HG02981 (cell line): ENCODE results near the gene MEGF11.

ENCODE experiments used
- ATAC-seq: cut with Tn5 transposase; IDR thresholded peaks from one replicate; pipeline ENCODE4 v1.9.1; 2021; ENCODE audit warnings: mild to moderate bottlenecking, moderate library complexity; ENCODE audit not compliant: unreplicated experiment

MEGF11 gene

DNA sequence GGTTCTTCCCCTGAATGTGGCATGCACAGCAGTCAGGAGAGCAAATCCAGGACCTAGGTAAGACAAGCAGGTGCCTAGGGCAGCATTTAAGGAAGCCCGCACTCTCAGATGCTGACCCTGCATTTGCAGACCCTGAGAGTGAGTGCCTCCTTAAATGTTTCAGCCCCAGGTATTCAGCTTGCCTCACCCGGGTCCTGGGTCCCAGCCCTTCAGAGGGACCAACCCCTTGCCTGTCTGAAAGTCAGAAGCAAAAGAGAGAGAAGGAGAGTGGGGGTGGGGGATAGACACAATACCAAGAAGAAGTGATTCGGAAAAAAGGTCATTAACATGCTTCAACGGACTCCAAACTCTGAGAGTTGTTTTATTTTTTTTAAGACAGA is 75.0 kb downstream of the MEGF11 start:
- no peak for ATAC-seq

DNA sequence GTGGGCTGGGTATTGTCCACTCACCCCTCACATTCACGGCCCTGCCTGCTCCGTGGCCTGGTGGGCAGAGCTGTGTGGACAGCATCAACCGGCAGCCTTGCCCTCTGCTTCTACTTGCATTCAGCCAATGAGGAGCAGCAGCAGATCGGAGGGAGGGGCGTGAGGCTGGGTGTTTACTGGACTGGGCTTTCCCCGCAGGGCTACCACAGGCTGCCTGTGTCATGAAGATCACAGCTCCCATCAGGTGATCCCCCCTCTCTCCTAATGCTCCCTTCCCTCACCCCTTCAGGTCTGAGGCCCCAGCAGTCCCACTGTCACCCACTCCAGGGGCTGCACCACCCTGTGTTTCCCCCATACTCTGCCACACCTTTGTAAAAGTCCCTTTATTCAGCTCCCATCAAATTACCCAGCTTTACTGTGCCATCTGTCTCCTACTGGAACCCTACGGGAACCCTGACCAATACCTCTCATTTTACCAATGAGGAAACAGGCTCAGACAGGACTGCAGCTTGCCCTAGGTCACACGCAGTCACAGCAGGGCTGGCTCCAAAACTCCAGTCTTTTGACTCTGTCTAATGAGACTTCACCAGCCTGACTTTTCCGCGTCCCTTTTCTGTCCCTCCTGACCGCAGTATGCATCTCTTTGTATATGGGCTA is 81.1 kb downstream of the MEGF11 start:
- ATAC-seq, result no peak

DNA sequence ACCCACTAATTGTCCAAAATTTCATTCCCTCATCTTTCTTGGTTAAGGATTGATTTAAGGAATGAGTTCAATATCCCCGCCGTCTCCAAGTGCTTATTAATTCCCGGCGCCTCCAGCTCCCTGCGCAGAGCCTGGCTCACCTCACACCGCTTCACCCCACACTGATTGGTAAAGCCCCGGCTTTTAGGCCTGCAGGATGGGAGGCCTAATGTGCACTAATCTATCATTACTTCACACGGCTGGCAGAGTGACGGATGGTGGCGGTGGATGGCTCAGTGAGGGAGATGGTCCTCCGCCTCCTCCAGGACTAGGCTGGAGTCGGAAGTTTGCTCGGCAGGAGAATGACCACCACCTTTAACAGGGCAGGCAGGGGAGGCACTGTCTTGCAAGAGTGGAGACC is 81.7 kb downstream of the MEGF11 start:
- ATAC-seq, result no peak

DNA sequence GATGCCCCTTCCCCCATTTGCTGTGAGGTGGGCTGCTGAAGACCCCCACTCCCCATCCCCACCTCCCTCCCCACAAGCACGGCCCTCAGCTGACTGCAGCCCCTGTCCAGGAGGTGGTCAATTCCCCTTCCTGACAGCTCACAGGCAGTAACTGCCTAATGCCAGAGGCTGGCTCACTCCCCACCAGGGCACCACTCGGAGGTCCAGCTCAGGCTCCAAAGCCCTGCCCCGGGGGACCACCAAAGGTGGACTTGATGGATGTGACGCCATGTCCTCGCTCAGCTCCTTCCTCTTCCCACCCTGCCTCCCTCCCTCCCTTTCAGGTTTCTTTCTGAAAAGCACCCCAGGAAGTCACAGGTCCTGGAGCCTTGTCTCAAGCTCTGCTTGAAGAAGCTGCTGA is 82.8 kb downstream of the MEGF11 start:
- ATAC-seq, result no peak

DNA sequence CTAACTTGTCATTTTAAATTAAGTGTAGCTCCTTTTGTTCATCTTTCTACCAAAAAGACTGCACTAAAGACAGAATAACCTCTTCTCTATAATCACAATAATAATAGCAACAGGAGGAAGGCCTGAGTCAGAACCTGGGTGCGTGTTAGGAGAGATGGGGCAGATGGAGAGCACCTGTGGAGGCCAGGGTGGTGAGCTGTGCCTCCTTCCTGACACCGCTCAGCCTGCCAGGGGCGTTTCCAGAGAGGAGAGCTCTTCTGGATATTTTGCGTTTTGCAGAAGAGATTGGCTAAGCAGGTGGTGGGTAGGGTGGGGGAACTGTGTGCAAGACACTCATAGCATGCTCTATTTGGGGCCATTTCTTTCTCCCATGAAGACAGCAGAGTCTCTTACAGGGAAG is 83.5 kb downstream of the MEGF11 start:
- no peak for ATAC-seq

DNA sequence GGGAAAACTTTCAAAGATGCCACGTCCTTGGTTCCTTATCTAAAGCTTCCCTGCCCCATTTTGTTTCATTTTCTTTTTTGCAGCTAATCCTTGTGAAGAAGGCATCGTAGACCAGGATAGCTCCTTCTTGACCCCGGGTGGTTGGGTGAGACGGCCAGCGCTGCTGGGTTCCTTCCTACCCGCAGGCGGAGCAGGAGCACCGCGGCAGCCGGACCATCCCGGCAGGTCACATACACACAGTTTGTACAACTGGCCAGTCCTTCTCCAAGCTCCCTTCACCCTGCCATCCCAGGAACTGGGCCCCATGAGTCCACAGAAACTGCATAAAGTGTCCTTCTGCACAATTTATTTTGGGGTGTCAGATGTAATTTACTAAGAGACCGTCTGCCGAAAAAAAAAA is 83.9 kb downstream of the MEGF11 start:
- ATAC-seq, result no peak

DNA sequence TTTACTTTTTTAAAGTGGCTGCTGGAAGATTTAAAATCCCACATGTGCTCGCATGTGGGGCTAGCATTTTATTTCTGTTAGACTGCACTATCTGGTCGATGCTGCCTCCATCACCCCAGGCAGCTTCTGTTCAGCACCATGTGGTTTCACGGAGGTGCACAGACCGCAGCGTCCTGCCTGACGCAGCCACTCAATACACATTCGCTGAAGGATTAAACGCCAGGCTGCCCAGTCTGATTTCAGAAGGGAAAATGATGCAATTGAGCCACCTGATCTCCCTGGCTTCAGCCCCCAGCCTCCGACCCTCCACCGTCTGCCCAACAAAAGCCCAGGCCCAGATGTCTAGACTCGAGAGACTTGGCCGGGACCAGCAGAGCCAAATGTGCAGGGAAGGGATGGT is 84.5 kb downstream of the MEGF11 start:
- ATAC-seq, result no peak

DNA sequence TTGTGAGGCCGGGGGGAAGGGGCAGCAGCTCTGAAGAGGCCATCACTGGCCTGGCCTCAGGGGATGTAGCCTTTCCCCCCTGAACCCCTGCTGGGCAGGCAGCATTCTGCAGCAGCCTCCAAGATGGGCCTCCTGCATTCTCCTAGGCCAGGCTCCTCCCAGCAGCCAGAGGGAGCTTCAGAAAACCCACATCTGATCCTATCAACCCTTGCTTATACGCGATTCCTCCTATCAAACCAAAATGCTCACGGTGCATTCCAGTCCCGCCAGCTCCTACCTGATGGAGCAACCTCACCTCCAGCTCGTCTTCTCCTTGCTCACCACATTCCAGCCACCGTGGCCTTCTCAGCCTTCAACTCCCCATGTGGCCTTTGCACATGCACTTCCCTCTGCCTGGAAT is 85.7 kb downstream of the MEGF11 start:
- ATAC-seq, result no peak

DNA sequence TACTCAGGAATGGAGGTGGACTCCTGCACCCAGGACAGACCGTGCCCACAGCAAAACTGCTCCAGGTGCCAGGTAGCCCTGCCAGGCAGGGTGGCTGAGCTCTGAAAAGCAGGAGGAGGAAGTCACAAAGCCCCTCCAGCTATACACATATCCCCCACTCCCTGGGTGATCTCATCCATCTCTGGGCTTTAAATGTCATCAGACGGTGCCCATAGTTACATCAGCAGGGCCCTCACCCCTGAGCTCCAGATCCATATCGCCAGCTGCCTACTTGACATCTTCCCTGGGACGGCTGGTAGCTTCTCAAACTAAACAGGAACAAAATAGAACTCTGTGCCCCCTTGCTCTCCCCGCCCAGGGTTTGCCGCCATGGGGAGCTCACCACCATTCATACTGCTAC is 87.7 kb downstream of the MEGF11 start:
- no peak for ATAC-seq

DNA sequence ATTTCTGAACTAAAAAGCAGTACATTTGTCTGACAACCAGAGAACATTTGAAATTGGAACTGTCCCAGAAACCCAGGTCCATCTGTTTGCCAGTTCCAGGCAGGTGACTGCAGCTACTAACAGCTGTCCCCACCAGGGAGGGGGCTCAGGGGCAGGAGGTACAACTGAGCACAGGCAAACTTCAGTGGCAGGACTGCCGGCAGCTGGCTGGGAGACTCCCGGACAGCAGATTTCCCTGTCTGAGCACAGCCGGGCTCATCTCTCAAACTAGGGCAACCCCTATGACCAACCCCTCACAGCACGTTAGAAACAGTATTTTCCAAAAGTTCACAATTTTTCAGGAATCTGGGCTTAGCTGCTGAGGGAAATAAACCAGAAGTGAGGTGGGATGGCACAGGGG is 88.8 kb downstream of the MEGF11 start:
- ATAC-seq, result no peak

DNA sequence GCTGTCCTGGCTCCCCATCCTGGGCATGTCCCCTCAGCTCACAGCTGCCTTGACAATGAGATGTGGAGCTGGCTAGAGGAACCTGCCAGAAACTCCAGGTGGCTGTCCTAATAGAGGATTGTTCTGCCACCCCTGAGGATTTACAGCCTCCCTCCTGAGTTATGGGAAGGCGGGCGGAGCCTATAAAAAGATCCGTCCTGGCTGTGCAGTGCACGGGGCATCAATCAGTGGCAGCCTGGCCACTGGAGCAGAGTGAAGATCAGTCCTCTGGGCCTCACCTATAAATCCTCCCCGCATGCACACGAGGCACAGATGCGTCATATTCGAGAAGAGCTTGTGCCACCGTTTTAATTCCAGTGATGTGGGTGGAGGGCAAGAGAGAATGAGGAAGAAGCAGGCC is 90.0 kb downstream of the MEGF11 start:
- no peak for ATAC-seq

DNA sequence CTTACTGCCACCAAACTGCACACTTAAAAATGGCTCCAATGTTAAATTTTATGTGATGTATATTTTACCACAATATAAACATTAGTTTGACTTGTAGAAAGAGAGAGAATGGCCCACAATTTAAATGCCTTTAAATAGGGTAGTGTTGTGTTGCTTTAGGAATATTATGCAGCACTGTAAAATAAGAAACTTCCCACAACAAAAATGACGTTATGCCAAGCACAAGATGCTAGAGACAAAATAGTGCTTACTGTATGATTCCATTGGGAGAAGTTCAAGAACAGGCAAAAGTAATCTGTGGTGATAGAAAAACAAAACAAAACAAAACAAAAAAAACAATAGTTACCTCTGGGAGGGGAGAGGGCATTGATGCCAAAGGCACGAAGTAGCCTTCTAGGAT is 91.3 kb downstream of the MEGF11 start:
- no peak for ATAC-seq

DNA sequence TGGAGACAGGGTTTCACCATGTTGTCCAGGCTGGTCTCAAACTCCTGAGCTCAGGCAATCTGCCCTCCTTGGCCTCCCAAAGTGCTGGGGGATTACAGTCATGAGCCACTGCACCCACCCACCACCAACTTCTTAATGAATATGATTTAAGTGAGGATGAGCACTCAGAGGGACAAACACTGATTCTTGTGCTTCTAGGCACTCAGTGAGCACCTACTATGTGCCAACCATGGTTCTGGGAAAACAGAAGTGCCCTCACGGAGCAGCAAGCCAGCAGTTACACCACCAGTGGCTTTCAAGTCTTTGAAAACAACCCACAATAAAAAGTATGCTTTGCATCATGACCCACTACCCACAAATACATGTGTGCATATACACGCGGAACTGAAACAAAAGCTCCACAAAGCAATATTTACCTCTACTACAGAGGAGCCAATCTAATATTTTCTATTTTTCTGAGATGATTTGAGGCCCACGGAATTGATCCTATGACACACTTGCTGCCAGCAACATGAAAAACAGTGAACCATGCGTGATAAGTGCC is 91.9 kb downstream of the MEGF11 start:
- no peak for ATAC-seq

DNA sequence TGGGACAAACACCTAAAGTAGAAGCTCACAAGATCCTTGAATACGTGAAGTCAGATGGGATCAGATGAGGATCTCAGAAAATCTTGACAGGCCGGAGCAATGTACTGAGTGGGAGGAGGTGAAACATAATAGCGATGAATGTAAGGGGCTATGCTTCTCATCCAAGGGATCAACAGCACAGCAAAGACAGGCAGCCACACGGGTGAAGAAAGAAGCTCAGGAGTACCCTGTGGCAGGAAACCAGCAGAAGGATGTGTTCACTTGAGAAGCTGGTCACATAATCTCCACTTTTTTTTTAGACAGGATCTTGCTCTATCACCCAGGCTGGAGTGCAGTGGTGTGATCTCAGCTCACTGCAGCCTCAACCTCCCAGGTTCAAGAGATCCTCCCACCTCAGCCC is 92.4 kb downstream of the MEGF11 start:
- ATAC-seq, result no peak

DNA sequence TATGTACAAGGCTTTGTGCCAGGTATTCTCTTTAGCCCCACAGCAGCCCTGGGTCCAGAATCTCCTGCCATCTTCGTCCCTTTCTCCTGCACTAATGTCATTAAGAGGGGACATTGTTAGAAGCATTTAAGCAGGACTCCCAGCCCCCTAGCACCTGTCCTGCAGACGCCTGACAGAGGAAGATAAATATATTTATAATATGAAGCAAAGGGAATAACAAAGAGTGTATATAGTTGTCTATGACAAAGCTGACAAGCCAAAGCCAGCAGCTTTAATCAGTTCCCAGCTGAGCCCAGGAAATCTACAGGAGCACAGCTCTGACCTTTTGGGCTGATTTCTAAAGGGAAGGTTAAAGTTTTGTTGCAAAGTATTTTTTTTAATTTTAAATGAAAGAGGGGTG is 96.0 kb downstream of the MEGF11 start:
- ATAC-seq, result no peak

DNA sequence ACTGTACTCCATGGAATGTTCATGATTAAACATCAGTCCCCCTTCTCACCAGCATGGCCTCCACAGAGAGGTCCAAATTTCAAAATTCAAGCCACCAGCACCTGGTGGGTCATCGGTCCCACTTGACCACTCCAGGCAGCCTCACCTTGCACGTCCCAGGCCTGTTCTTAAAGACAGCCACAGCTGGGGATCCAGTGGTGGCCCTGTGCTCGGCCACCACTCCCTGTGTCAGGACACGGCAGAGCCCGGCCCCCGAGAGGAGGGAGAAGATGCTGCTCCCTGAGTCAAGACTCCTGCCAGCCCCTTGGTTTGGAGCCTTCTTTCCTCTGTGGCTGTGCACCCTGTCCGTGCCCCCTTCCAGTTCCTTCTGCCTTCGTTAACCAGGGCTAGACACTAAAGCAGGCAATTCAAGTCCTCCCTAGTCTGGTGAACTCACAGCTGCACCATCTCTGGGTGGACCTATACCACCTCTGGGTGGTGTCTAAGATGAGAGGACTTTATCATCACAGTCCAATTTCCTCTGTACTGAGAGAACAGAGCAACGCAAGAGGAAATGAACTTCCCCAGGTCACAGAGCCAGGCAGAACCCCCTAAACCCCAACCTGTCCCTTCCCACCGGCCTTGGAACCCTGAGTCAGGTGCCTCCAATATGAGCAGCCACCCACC is 97.1 kb downstream of the MEGF11 start:
- no peak for ATAC-seq

DNA sequence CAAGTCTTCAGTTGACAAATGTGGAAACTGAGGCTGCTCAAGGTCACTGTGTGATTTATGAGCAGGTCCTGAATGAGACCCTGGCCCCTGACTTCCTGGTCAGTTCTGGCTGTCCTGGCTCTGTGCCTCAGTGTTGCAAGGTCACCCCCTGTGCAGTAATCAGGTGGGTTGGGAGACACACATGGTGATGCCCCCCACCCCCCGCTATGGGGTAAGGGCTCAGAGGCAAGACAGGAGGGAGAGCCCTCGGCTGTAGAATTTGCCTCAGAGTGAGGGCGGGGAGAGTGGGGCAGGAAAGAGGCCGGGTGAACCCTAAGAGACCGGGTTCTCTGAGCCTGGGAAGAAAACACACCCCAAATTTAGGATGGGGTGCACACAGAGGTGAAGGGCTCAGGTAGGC is 98.5 kb downstream of the MEGF11 start:
- ATAC-seq, result no peak

DNA sequence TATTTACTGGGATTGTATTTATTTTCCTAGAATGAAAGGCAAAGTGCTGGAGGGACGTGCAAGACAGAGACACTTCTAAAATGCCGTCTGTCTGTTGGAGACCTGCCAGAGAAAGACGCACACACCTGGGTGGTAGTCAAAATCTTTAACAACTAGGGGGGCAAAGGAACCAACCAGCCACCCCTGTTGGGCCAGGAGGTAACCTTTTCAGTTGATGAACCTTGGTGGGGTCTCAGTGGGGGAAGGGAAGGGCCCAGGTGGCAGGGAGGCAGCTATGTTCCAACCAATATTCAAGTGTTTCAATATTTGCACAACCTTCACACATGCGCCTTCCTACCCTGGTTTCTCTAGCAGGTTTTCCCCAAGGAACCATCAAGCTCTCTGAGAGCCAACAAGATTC is 99.0 kb downstream of the MEGF11 start:
- no peak for ATAC-seq

DNA sequence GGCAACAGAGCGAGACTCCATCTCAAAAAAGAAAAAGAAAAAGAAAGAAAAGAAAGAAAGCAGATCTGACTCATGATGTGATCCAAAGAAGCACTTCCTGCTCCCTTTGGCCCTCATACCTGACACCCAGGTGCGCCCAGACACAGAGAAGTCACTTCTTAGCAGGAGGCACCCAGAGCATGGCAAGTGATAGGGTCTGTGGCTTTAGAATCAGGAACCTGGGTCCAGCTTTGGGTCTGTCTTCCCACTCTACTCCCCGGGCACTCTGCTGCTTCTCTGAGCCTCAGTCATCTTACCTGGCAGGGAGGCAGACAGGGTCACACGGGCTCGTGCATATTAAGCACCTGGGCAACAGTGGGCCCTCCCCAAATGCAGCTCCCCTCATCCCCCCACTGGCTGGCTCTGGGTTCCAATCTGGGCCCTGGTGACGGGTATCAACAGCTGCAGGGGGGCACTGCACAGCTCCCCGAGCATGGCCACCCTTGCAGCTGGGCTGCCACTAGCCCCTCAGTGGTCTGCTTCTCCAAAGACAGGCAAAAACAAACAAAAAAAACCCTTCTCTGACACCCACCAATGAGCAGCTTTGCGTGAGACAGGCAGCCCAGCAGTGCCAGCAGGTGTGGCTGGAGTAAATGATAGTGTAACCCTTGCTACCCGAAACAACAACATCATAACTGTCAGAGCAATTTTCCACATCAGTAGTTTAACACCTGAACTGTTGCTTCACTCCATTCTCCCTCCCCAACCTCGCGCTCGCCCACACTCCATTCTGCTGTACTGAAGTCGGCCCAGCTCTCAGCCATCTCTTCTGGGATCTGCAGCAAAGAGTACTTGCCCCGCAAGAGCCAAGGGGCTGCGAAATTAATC is 99.8 kb downstream of the MEGF11 start:
- peak; percentile 73 for ATAC-seq

DNA sequence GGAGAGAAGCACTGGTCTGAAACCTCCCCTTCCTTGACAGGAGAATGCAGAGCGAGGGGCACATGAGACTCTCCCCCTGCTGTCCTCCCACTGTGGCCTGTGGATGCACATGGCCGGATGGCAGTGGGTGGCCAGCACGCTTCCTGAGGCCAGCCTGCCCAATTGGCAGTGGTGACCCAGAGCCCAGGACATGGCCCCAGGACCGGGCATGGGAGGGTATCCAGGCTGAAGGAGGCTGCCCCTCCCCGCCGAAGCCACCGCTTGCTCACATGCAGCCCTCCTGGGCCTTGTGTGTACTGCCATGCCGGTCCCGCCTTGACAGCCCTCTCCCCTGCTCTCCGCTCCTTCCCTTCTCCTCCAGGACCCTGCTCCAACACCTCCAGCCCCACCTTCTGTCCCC is 100.9 kb downstream of the MEGF11 start:
- ATAC-seq, result no peak

DNA sequence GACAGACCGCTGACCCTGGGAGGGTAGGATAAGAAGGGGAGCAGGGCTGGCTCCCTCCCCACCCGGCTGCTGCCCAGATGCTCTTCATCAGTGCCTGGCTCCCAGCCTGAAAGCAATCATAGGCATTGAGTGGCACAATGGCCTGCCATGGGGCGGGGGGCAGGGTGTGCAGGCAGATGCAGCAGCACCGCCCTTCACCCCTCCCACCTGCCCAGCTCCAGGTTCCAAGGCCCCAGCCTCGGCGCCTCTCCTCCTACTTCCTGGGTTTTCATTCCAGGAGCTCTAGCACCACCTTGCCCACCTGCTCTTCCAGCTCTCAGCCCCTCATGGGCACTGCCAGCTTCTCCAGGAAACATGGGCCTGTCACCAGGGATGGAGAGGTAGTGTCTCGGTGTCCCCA is 101.7 kb downstream of the MEGF11 start:
- ATAC-seq, result no peak

DNA sequence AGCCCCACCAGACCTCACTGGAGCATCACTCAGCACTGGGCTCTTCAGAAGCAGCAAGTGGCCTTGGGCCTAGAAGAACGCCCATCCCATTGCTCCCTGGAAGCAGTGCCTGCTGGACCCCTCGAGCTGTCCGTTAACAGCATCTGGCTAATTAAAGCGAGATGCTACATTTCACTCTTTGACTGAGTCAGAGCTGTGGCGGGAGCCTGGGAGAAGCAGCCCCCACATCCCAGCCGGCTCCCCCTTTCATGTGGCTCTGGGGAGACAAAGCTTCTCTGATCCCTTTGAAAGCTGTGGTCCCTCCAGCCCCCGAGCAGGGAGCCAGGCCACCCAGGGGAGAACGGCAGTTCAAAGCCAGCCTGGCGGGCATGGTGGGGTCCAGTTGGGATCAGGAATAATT is 103.7 kb downstream of the MEGF11 start:
- no peak for ATAC-seq
